Cerebellar cortex (tissue), 1 donor: Measurements from ENCODE around the gene SSX5.
"Not testable (repeated sequence)": the region's sequence is repeated elsewhere in the genome, so short reads cannot be mapped to it uniquely, and the experiment has no call there.

Experiments
- DNase-seq: peaks from one replicate; pipeline ENCODE4 v3.0.0-alpha.2; 2015; ENCODE audit warnings: low spot score

SSX5 gene, protein sequence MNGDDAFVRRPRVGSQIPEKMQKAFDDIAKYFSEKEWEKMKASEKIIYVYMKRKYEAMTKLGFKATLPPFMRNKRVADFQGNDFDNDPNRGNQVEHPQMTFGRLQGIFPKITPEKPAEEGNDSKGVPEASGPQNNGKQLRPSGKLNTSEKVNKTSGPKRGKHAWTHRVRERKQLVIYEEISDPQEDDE

DNA sequence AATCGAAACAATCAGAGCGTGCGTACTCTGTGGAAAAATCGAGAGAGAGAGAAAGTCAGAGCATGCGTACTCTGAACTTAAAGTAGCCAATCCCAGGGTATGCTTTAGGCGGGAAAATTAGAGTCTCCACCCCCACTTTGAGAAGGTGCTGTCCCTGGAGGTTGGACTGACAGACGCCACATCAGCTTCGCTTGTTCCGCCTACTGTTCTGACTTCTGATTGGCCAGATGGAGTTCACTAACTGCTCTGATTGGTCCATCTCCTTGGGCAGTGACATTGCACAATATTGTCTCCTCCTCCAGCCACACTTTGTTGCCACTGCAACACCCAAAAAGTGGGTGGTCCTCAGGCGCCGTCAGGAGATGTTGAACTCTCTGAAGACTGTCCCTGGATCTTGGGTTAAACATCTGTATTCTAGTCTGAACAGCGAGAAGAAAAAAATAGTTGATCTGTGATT lies at the start of gene SSX5:
Gene SSX5, minus strand, starts transcription at position 51 of the 457 bp plus-strand sequence. CDS start 1,437 bp downstream, outside the sequence.
- DNase-seq: no peak

- not testable (repeated sequence) for DNase-seq
Measured at GRCh38 chrX:48224196-48224595, 27.6 kb upstream of the SSX5 start.

- not testable (repeated sequence) for DNase-seq
Measured at GRCh38 chrX:48214341-48214740, 17.7 kb upstream of the SSX5 start.

- DNase-seq: not testable (repeated sequence)
Measured at GRCh38 chrX:48190024-48190423, 6.6 kb downstream of the SSX5 start.

DNA sequence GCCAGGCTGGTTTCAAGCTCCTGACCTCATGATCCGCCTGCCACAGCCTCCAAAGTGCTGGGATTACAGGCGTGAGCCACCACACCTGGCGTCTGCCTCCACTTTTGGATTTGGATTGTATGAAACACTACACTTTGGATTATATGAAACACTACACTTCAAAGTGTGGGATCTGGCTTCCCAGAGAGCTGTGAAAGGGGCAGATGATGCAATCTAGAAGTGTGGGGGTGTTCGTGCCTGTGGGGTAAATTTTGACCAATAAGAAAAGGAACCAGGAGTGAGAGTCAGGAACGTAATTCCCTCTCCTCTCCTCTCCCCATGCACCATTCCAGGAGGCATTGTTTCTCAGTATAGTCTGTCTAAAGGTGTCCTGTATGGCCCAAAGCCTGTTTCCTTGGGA lies 14.7 kb downstream of the SSX5 start:
- DNase-seq: not testable (repeated sequence)

DNA sequence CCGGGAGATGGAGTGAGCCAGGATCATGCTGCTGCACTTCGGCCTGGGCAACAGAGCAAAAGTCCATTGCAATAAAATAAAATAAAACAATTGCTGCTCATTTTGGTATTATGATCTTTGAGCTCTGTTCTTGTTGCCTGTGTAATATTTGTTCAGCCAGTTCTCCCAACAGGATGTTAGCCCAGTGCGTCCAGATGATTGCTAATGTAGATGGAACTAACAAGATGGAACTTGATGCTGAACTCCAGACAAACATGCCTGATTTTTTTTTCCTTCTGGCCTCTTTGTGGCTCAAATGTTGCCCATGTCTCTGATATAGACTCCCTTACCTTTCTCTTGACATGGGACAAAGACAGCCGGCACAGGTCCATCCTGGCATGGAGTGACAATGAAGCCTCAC lies 15.8 kb downstream of the SSX5 start:
- DNase-seq: no peak

DNA sequence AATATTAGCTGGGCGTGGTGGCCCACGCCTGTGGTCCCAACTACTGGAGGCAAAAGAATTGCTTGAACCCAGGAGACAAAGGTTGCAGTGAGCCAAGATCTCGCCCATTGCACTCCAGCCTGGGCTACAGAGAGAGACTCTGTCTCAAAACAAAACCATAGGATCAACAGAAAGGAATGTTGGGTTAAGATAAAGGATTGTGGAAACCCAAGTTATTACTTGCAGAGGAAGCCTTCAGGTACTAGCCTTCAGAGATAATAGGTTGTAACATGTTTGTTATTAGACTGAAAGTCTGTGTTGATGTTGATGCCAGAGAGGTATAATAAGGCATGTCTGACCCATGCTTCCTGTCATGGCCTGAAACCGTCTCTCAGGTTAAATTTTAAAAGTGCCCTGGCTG lies 16.9 kb downstream of the SSX5 start:
- DNase-seq: no peak

DNA sequence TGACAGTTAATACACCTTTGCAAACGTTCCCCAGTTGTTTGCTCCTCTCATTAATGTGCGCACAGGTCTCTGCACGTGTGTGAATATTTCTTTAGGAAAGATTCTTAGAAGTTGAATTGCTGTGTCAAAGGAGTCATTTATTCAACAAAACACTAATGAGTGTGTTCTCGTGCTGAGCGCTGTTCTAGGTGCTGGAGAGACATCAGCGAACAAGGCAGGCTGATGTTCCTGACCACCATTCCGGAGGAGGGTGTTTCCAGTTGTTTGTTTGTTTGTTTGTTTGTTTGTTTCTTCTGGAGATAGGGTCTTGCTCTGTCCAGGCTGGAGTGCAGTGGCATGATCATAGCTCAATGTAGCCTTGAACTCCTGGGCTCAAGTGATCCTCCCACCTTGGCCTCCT lies 30.3 kb downstream of the SSX5 start:
- not testable (repeated sequence) for DNase-seq

DNA sequence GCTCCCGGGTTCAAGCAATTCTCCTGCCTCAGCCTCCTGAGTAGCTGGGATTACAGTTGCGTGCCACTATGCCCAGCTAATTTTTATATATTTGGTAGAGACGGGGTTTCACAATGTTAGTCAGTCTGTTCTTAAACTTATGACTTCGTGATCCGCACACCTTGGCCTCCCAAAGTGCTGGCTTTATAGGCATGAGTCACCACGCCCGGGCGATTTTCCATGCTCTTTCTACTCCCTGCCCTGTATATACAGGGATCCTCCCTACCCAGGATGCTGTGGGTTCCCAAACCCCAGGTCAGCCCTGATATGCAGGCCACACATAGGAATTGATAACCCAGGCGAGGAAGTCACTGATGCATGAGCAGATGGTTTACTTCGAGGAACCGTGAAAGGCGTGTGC lies 31.4 kb downstream of the SSX5 start:
- DNase-seq: no peak

DNA sequence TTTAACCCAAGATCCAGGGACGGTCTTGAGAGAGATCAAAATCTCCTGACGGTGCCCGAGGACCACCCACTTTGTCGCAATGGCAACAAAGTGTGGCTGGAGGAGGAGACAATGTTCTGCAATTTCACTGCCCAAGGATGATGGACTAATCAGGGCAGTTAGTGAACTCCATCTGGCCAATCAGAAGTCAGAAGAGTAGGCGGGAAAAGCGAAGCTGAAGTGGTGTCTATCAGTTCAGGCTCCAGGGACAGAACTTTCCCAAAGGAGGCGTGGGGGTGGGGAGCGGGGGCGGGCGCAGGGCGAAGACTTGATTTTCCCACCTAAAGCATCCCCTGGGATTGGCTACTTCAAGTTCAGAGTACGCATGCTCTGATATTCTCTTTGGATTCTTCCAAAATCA lies 40.6 kb downstream of the SSX5 start:
- no peak for DNase-seq

DNA sequence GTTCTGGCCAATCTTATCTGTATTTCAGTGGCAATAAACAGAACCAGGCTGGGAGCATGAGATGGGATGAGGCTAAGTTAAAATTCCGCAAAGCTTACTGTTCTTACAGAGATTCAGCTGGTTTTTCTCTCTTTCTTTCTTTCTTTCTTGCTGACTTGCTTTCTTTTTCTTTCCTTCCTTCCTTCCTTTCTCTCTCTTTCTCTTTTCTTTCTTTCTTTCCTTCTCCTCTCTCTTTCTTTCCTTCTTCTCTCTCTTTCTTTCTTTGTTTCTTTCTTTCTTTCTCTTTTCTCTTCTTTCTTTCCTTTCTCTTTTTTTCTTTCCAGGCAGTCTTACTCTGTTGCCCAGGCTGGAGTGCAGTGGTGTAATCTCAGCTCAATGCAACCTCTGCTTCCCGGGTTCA lies 41.8 kb downstream of the SSX5 start:
- DNase-seq: no peak

DNA sequence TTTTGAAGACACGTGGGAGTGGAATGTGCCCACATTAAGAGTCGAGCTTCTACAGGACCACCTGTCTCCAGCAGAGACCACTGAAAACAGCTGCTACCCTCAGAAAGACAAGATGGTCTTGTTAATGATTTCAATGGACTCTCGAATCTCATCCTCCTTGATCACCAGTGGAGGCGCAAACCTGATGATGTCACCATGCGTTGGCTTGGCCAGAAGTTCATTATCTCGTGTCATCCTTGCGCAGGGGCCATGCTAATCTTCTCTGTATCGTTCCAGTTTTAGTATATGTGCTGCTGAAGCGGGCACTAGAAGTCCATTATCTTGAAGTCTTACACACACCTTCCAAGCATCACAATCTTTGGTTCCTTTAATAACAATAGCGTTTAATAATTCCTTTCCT lies 42.8 kb downstream of the SSX5 start:
- no peak for DNase-seq

GRCh38 chrX:48142697-48143096 lies 53.9 kb downstream of the SSX5 start:
- not testable (repeated sequence) for DNase-seq

- not testable (repeated sequence) for DNase-seq
Measured at GRCh38 chrX:48141810-48142508, 54.6 kb downstream of the SSX5 start.

- DNase-seq: not testable (repeated sequence)
Measured at GRCh38 chrX:48139076-48139475, 57.5 kb downstream of the SSX5 start.
